Measurements from ENCODE around the gene CTDP1.

Gene CTDP1

DNA sequence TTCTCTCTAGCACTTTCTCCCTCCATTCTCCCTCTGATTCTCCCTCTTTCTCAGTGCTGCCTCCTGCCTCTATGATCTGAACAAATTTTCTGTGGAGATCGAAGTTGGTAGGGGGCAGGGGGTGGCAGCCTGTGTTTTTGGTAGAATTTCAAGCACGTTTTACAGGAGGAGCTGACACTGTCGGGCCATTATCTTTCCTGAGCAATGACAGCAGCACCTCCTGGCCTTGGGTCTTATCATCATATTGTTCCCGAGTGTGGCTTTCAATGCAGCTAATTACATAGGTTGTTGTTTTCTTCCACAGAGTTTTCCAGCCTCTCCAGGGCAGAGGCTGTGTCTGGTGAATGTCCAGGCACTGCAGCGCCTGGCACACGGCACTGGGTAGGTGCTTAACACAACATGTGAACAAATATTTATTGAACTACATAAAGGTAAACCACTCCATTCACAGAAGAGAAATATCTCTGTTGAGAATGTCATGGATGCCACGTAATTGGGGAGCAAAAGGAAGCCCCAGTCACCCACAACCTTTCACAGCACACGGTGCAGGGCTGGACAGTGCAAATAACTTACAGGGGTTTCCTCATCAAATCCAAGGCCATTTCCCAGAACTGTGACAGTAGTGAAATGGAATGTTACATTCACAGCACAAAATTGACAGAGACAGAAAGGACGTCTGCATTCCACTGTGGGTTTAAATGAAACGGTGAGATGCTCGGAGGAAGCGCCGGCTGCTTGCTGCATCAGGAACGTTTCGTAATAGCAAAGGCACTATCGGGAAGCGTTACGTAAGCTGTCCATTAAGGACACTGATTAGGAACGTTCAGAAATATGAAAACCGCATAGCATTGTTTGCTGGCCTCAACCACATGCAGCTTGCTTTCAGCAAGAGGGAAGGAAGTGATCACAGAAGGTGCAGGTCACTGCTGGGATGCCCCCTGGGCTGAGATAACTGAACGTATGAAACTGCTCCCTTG is 111.7 kb downstream of the CTDP1 start:
- no peaks in the 10 kb centered on the region for H3K9me3 ChIP-seq (ENCODE audit: control extremely low read depth in 1 of 5, control insufficient read depth in 4 of 5, insufficient read depth in 2 of 5, low read depth in 1 of 5, low read length in 4 of 5)
- 14% methylated on average over 21 of the region's 21 CpGs for WGBS (ENCODE audit: insufficient coverage)
- peaks cover 0 to 35% (median 9%) of the 10 kb centered on the region in 5 experiments for H3K27me3 ChIP-seq (replicated peaks in 2 of 5; ENCODE audit: control insufficient read depth in 4 of 5, insufficient read depth in 5 of 5, low read length in 4 of 5)
- H3K4me1 ChIP-seq (ENCODE audit: control extremely low read depth in 1 of 4, control insufficient read depth in 4 of 4, insufficient read depth in 4 of 4, low read length in 3 of 4) = peaks cover 16 to 79% (median 72%) of the 10 kb centered on the region in 4 experiments
- H3K27ac ChIP-seq (ENCODE audit: insufficient read depth in 1 of 2, low read depth in 1 of 2, low read length in 2 of 2, poor library complexity in 1 of 2, severe bottlenecking in 2 of 2) = no peak overlapping the region
- H3K36me3 ChIP-seq (ENCODE audit: control insufficient read depth in 4 of 4, insufficient read depth in 4 of 4, low read length in 3 of 4) = no peaks in the 10 kb centered on the region
- CTCF ChIA-PET = interaction anchor here (0.7 to 1.5 kb wide), 9 partner anchors 10 to 416 kb away, joined by 3 to 4 read pairs (median 3); no protein-coding TSS in a partner anchor
- POLR2A ChIA-PET = interaction anchor here (1.0 to 1.4 kb wide), 2 partner anchors 115 to 153 kb away, joined by 5 read pairs; no protein-coding TSS in a partner anchor
- peak; percentile 89 to 99 (median 98) for DNase-seq
- H3K4me3 ChIP-seq (ENCODE audit: control insufficient read depth in 1 of 7, extremely low read depth in 1 of 7, insufficient read depth in 4 of 7, low read depth in 2 of 7, low read length in 6 of 7) = peak overlapping the region in 6 of 7 experiments; percentile 17 to 56 (median 34)

DNA sequence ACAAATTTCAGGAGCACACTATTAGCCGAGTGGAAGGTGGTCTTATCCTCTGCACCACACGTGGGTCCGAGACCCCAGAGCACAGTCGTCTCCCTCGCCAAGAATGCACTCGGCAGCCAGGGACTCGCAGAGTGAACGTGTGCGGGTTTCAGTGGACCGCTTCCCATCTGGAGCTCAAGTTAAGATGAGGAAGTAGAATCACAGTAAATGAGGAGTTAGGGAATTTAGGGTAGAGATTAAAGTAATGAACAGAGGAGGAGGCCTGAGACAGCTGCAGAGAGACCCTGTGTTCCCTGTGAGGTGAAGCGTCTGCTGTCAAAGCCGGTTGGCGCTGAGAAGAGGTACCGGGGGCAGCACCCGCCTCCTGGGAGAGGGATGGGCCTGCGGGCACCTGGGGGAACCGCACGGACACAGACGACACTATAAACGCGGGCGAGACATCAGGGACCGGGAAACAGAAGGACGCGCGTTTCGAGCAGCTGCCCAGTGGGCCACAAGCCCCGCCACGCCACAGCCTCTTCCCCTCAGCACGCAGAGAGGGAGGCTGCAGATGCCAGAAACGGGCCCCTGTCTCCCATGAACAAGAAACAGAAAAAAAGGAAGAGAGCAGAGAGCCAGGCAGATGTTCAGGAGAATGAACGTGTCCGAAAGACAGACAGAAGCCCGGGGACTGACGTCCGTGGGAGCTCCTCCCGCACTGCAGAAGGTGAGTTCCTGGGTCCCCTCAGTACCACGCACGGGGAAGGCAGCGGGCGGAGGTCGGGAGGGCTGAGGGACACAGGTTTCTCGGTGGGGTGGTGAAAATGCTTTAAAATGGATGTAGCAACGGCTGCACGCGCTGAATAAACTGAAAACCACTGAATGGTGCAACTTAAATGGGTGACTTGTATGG is 112.7 kb downstream of the CTDP1 start:
- Histone ChIP-seq H3K27me3 (replicated peaks in 2 of 5; ENCODE audit: control insufficient read depth in 4 of 5, insufficient read depth in 5 of 5, low read length in 4 of 5) (peaks cover 0 to 34% (median 3%) of the 10 kb centered on the region in 5 experiments), H3K4me3 (ENCODE audit: control insufficient read depth in 1 of 7, extremely low read depth in 1 of 7, insufficient read depth in 4 of 7, low read depth in 2 of 7, low read length in 6 of 7) (peak overlapping the region in 5 of 7 experiments; percentile 9 to 56 (median 34)), H3K9me3 (ENCODE audit: control extremely low read depth in 1 of 5, control insufficient read depth in 4 of 5, insufficient read depth in 2 of 5, low read depth in 1 of 5, low read length in 4 of 5) (no peaks in the 10 kb centered on the region), H3K4me1 (ENCODE audit: control extremely low read depth in 1 of 4, control insufficient read depth in 4 of 4, insufficient read depth in 4 of 4, low read length in 3 of 4) (peaks cover 16 to 88% (median 75%) of the 10 kb centered on the region in 4 experiments), H3K27ac (ENCODE audit: insufficient read depth in 1 of 2, low read depth in 1 of 2, low read length in 2 of 2, poor library complexity in 1 of 2, severe bottlenecking in 2 of 2) (peak overlapping the region in 1 of 2 experiments; percentile 18), H3K36me3 (ENCODE audit: control insufficient read depth in 4 of 4, insufficient read depth in 4 of 4, low read length in 3 of 4) (no peaks in the 10 kb centered on the region)
- WGBS (ENCODE audit: insufficient coverage) = 63% methylated on average over 40 of the region's 46 CpGs
- CTCF ChIA-PET = interaction anchor here (0.6 to 1.5 kb wide), 10 partner anchors 9 to 418 kb away, joined by 3 to 6 read pairs (median 3); no protein-coding TSS in a partner anchor
- POLR2A ChIA-PET = interaction anchor here (0.5 to 1.0 kb wide), 3 partner anchors 66 to 338 kb away, joined by 3 to 6 read pairs (median 5); no protein-coding TSS in a partner anchor
- DNase-seq = peak in 2 of 3 donors; percentile 50 to 56

GRCh38 chr18:79792988-79793355 is 113.4 kb downstream of the CTDP1 start:
- CTCF ChIA-PET = interaction anchor here (0.6 to 1.5 kb wide), 2 partner anchors 160 to 367 kb away, joined by 4 to 6 read pairs; no protein-coding TSS in a partner anchor
- 0% methylated on average over 3 of the region's 4 CpGs for WGBS (ENCODE audit: insufficient coverage)
- Histone ChIP-seq H3K36me3 (ENCODE audit: control insufficient read depth in 4 of 4, insufficient read depth in 4 of 4, low read length in 3 of 4) (no peaks in the 10 kb centered on the region), H3K27ac (ENCODE audit: insufficient read depth in 1 of 2, low read depth in 1 of 2, low read length in 2 of 2, poor library complexity in 1 of 2, severe bottlenecking in 2 of 2) (no peak overlapping the region), H3K9me3 (ENCODE audit: control extremely low read depth in 1 of 5, control insufficient read depth in 4 of 5, insufficient read depth in 2 of 5, low read depth in 1 of 5, low read length in 4 of 5) (no peaks in the 10 kb centered on the region), H3K4me1 (ENCODE audit: control extremely low read depth in 1 of 4, control insufficient read depth in 4 of 4, insufficient read depth in 4 of 4, low read length in 3 of 4) (peaks cover 16 to 85% (median 74%) of the 10 kb centered on the region in 4 experiments), H3K4me3 (ENCODE audit: control insufficient read depth in 1 of 7, extremely low read depth in 1 of 7, insufficient read depth in 4 of 7, low read depth in 2 of 7, low read length in 6 of 7) (peak overlapping the region in 2 of 7 experiments; percentile 29 to 46), H3K27me3 (replicated peaks in 2 of 5; ENCODE audit: control insufficient read depth in 4 of 5, insufficient read depth in 5 of 5, low read length in 4 of 5) (peaks cover 0 to 32% (median 2%) of the 10 kb centered on the region in 5 experiments)
- DNase-seq = peak; percentile 56 to 90 (median 82)
- POLR2A ChIA-PET = interaction anchor here (0.6 kb wide), 1 partner anchor 338 kb away, joined by 3 read pairs; no protein-coding TSS in a partner anchor

DNA sequence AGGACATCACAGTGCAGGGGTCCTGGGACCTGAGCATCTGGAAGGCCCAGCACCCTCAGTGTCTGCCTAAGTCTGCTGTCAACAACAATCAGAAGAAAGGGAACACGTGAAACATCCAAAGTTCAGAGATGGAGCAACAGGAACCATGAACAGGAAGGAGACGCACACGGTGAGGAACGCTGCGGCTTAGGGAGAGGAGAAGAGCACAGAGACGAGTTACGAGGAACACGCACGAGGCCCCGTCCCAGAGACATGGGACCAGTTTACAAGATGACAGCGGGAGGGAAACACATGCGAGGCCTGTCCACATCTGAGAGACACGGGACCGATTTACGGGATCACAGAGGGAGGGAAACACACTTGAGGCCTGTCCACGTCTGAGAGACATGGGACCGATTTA is 115.2 kb downstream of the CTDP1 start:
- Histone ChIP-seq H3K27me3 (replicated peaks in 2 of 5; ENCODE audit: control insufficient read depth in 4 of 5, insufficient read depth in 5 of 5, low read length in 4 of 5) (peaks cover 0 to 34% (median 6%) of the 10 kb centered on the region in 5 experiments), H3K4me1 (ENCODE audit: control extremely low read depth in 1 of 4, control insufficient read depth in 4 of 4, insufficient read depth in 4 of 4, low read length in 3 of 4) (peaks cover 18 to 85% (median 79%) of the 10 kb centered on the region in 4 experiments), H3K36me3 (ENCODE audit: control insufficient read depth in 4 of 4, insufficient read depth in 4 of 4, low read length in 3 of 4) (no peaks in the 10 kb centered on the region), H3K4me3 (ENCODE audit: control insufficient read depth in 1 of 7, extremely low read depth in 1 of 7, insufficient read depth in 4 of 7, low read depth in 2 of 7, low read length in 6 of 7) (no peak overlapping the region), H3K9me3 (ENCODE audit: control extremely low read depth in 1 of 5, control insufficient read depth in 4 of 5, insufficient read depth in 2 of 5, low read depth in 1 of 5, low read length in 4 of 5) (no peaks in the 10 kb centered on the region), H3K27ac (ENCODE audit: insufficient read depth in 1 of 2, low read depth in 1 of 2, low read length in 2 of 2, poor library complexity in 1 of 2, severe bottlenecking in 2 of 2) (no peak overlapping the region)
- ChIA-PET CTCF (no interaction called here), POLR2A (no interaction called here)
- no peak for DNase-seq
- 92% methylated on average over 17 of the region's 17 CpGs for WGBS (ENCODE audit: insufficient coverage)

- Histone ChIP-seq H3K27me3 (replicated peaks in 2 of 5; ENCODE audit: control insufficient read depth in 4 of 5, insufficient read depth in 5 of 5, low read length in 4 of 5) (peaks cover 0 to 34% (median 6%) of the 10 kb centered on the region in 5 experiments), H3K4me3 (ENCODE audit: control insufficient read depth in 1 of 7, extremely low read depth in 1 of 7, insufficient read depth in 4 of 7, low read depth in 2 of 7, low read length in 6 of 7) (no peak overlapping the region), H3K27ac (ENCODE audit: insufficient read depth in 1 of 2, low read depth in 1 of 2, low read length in 2 of 2, poor library complexity in 1 of 2, severe bottlenecking in 2 of 2) (no peak overlapping the region), H3K4me1 (ENCODE audit: control extremely low read depth in 1 of 4, control insufficient read depth in 4 of 4, insufficient read depth in 4 of 4, low read length in 3 of 4) (peaks cover 16 to 82% (median 76%) of the 10 kb centered on the region in 4 experiments), H3K36me3 (ENCODE audit: control insufficient read depth in 4 of 4, insufficient read depth in 4 of 4, low read length in 3 of 4) (no peaks in the 10 kb centered on the region), H3K9me3 (ENCODE audit: control extremely low read depth in 1 of 5, control insufficient read depth in 4 of 5, insufficient read depth in 2 of 5, low read depth in 1 of 5, low read length in 4 of 5) (no peaks in the 10 kb centered on the region)
- DNase-seq = no peak
- 98% methylated on average over 19 of the region's 19 CpGs for WGBS (ENCODE audit: insufficient coverage)
- ChIA-PET POLR2A (no interaction called here), CTCF (no interaction called here)
These were observed 115.8 kb downstream of the CTDP1 start for GRCh38 chr18:79795446-79795845.

DNA sequence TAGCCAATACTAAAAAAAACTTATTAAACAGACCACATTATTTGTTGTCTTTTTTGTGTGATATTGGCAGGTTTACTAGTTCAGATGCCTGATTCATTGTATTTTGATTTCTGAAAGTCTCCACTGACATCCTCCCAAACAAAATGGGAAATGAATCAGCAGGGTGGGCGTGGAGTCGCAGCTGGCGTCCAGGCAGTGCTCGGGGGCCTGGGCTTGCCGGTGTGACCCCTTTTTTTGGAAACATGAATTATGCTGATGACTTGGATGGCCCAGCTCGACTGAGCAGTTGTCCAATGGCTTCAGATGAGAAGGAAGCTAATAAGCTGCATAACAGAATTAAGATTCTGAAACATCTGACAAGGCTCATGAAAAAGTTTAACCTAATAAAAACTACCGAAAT is 116.4 kb downstream of the CTDP1 start:
- peak in 2 of 3 donors; percentile 39 to 47 for DNase-seq
- ChIA-PET POLR2A (no interaction called here), CTCF (interaction anchor here (1.0 to 1.6 kb wide), 3 partner anchors 10 to 80 kb away, joined by 3 to 4 read pairs (median 4); no protein-coding TSS in a partner anchor)
- Histone ChIP-seq H3K36me3 (ENCODE audit: control insufficient read depth in 4 of 4, insufficient read depth in 4 of 4, low read length in 3 of 4) (no peaks in the 10 kb centered on the region), H3K27me3 (replicated peaks in 2 of 5; ENCODE audit: control insufficient read depth in 4 of 5, insufficient read depth in 5 of 5, low read length in 4 of 5) (peaks cover 0 to 34% (median 6%) of the 10 kb centered on the region in 5 experiments), H3K27ac (ENCODE audit: insufficient read depth in 1 of 2, low read depth in 1 of 2, low read length in 2 of 2, poor library complexity in 1 of 2, severe bottlenecking in 2 of 2) (no peak overlapping the region), H3K4me3 (ENCODE audit: control insufficient read depth in 1 of 7, extremely low read depth in 1 of 7, insufficient read depth in 4 of 7, low read depth in 2 of 7, low read length in 6 of 7) (no peak overlapping the region), H3K9me3 (ENCODE audit: control extremely low read depth in 1 of 5, control insufficient read depth in 4 of 5, insufficient read depth in 2 of 5, low read depth in 1 of 5, low read length in 4 of 5) (no peaks in the 10 kb centered on the region), H3K4me1 (ENCODE audit: control extremely low read depth in 1 of 4, control insufficient read depth in 4 of 4, insufficient read depth in 4 of 4, low read length in 3 of 4) (peaks cover 14 to 76% (median 71%) of the 10 kb centered on the region in 4 experiments)
- 0% methylated on average over 5 of the region's 7 CpGs for WGBS (ENCODE audit: insufficient coverage)
